NCI-H526 (cell line): ENCODE measurements around the gene GPR75.
A peak's percentile ranks its signal among the peaks of the same experiment; 100 is the strongest.

Experiments
- DNase-seq, 2 experiments: peaks; one replicate each; lab custom pipeline; 2025; lab: John Stamatoyannopoulos, UW

The GPR75 gene

GRCh38 chr2:53859206-53860181 lies at the start of gene GPR75:
TSS of gene GPR75 (minus strand) at chr2:53859967. CDS start at chr2:53854756, 5,211 bp downstream.
- DNase-seq: peak in 1 of 2 experiments; percentile 66

- no peak for DNase-seq
These were observed 47.8 kb upstream of the GPR75 start for GRCh38 chr2:53907582-53907981.

GRCh38 chr2:53905396-53905795 lies 45.6 kb upstream of the GPR75 start:
- no peak for DNase-seq

- no peak for DNase-seq
These were observed 43.2 kb upstream of the GPR75 start for GRCh38 chr2:53903011-53903410.

GRCh38 chr2:53901192-53901591 lies 41.4 kb upstream of the GPR75 start:
- no peak for DNase-seq

GRCh38 chr2:53896864-53897263 lies 37.1 kb upstream of the GPR75 start:
- DNase-seq: no peak

- DNase-seq: no peak
These were observed 26.9 kb upstream of the GPR75 start for GRCh38 chr2:53886406-53887280.

- no peak for DNase-seq
These were observed 25.1 kb upstream of the GPR75 start for GRCh38 chr2:53884883-53885282.

GRCh38 chr2:53881986-53882385 lies 22.2 kb upstream of the GPR75 start:
- DNase-seq: no peak

GRCh38 chr2:53881360-53881759 lies 21.6 kb upstream of the GPR75 start:
- no peak for DNase-seq

- no peak for DNase-seq
These were observed 21.0 kb upstream of the GPR75 start for GRCh38 chr2:53880756-53881155.

- DNase-seq: no peak
These were observed 17.8 kb upstream of the GPR75 start for GRCh38 chr2:53877556-53877955.

- DNase-seq: no peak
These were observed 17.3 kb upstream of the GPR75 start for GRCh38 chr2:53877112-53877511.

GRCh38 chr2:53874401-53874950 lies 14.7 kb upstream of the GPR75 start:
- DNase-seq: no peak

- DNase-seq: no peak
These were observed 8.0 kb upstream of the GPR75 start for GRCh38 chr2:53867773-53868172.

GRCh38 chr2:53867169-53867568 lies 7.4 kb upstream of the GPR75 start:
- no peak for DNase-seq

- DNase-seq: no peak
These were observed 6.2 kb upstream of the GPR75 start for GRCh38 chr2:53865962-53866361.

- DNase-seq: no peak
These were observed 5.5 kb upstream of the GPR75 start for GRCh38 chr2:53865264-53865663.

GRCh38 chr2:53863538-53864227 lies 3.9 kb upstream of the GPR75 start:
- DNase-seq: no peak

GRCh38 chr2:53861824-53862223 lies 2.1 kb upstream of the GPR75 start:
- no peak for DNase-seq

- DNase-seq: no peak
These were observed 3.5 kb downstream of the GPR75 start for GRCh38 chr2:53856272-53856671.

- DNase-seq: no peak
These were observed 5.1 kb downstream of the GPR75 start for GRCh38 chr2:53854678-53855077.
